ENCODE results near the gene SMIM1.

SMIM1 gene

GRCh38 chr1:3824650-3825049 lies 52.1 kb downstream of the SMIM1 start:
- no peak for DNase-seq

DNA sequence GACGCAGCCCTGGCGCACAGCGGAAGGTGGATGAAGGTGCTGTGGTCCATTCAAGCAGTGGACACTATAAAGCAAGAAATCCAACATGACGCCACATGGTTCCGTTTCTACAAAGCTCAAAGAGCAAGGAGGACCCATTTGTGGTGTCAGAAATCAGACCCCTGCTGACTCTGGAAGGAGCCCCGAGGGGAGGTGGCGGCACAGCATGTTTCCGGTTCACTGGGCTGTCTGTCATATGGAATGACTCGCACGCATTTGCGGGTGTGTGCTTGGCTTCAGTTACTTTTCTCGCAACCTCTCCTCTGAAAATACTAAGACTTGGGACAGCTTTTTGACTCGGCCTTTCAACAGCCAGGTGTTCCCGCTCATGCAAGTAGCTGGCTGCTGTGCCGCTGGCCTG lies 52.8 kb downstream of the SMIM1 start:
- no peak for DNase-seq
